Measurements from ENCODE around the gene MOB4.

- no peak for TF ChIP-seq EZH2 (IDR thresholded peaks at IDR 0.05; ENCODE audit: borderline replicate concordance, insufficient read depth, low read depth, low read length, poor library complexity, severe bottlenecking)
- no peak for TF ChIP-seq CTCF (IDR thresholded peaks at IDR 0.05)
These were observed 18.5 kb upstream of the MOB4 start for GRCh38 chr2:197497326-197497725.
